Heart right ventricle (tissue), 16 donors: ENCODE results near the gene NTSR1. TPM values are rescaled to one million over a fixed set of nuclear protein-coding genes. Genes with fewer than 3 reads are reported as not detected.

Source experiments
- ATAC-seq, 8 donors: fragments of 200-7000 bp; cut with Tn5 transposase; one replicate each; pipeline ENCODE4 v1.9.1; 2020; ENCODE audit warnings: mild to moderate bottlenecking in 8 of 8, moderate library complexity in 8 of 8, moderate number of reproducible peaks in 1 of 8
- DNase-seq, 2 donors: peaks; one replicate each; pipeline ENCODE4 v3.0.0-alpha.2; 2020
- H3K27ac ChIP-seq, 10 donors: fragments of 200-600 bp; sonication (generic) in 2 of 10; one replicate each; pipeline versions ENCODE4 v1.5.0 to v1.8.0; 2020 to 2022; ENCODE audit warnings: mild to moderate bottlenecking in 3 of 10
- H3K27me3 ChIP-seq, 7 donors: fragments of 200-600 bp; one replicate each; pipeline ENCODE4 v1.8.0; 2021 to 2022; ENCODE audit warnings: mild to moderate bottlenecking in 2 of 7
- H3K36me3 ChIP-seq, 9 donors: fragments of 200-600 bp; sonication (generic) in 1 of 9; one replicate each; pipeline versions ENCODE4 v1.5.0 to v1.8.0; 2020 to 2022; ENCODE audit warnings: mild to moderate bottlenecking in 2 of 9
- H3K4me1 ChIP-seq, 9 donors: fragments of 200-600 bp; sonication (generic) in 1 of 9; one replicate each; pipeline versions ENCODE4 v1.5.0 to v1.8.0; 2020 to 2022; ENCODE audit warnings: mild to moderate bottlenecking in 4 of 9
- H3K4me3 ChIP-seq, 10 donors: fragments of 200-600 bp; sonication (generic) in 2 of 10; one replicate each; pipeline versions ENCODE4 v1.5.0 to v1.8.0; 2020 to 2022; ENCODE audit warnings: mild to moderate bottlenecking in 7 of 10, moderate library complexity in 2 of 10
- H3K9me3 ChIP-seq, 11 donors: fragments of 200-600 bp in 10 of 11; sonication (generic) in 2 of 11; one replicate each; pipeline versions ENCODE4 v1.5.0 to v1.8.0; 2013 to 2022; ENCODE audit warnings: mild to moderate bottlenecking in 2 of 11, control low read depth in 1 of 11, moderate library complexity in 1 of 11
- CTCF ChIP-seq, 9 donors: fragments of 200-600 bp; sonication (generic) in 2 of 9; IDR thresholded peaks; one replicate each; pipeline versions ENCODE4 v1.5.0 to v1.8.0; 2021 to 2022; ENCODE audit warnings: antibody characterized with exemption in 9 of 9, mild to moderate bottlenecking in 5 of 9, moderate library complexity in 1 of 9
- WGBS, 2 donors: extraction: QIAGEN DNeasy Blood & Tissue Kit; methylation state at CpG; one replicate each; pipeline ENCODE4 v1.1.7; 2013; ENCODE audit warnings: inconsistent platforms in 1 of 2; 5-methylcytosine and 5-hydroxymethylcytosine counted together
- intact Hi-C, 10 donors: fragments of 100-400 bp; cut with DNase I; formaldehyde crosslinking; loops; one replicate each; pipeline versions ENCODE4 v1.11.1 to v1.14.2; 2022
- polyA plus RNA-seq, 2 donors: library from polyadenylated mRNA; stranded (reverse); fragments of 200-250 nt; gene quantifications; one replicate each; pipeline ENCODE4 v1.2.3, GENCODE V29; 2013
- total RNA-seq, 10 donors: library from RNA; stranded (reverse); fragmentation: NEBNext Ultra II Directional in 3 of 10; extraction: Animal tissue kit (Norgen Biotek cat#: 25700) in 3 of 10; gene quantifications; one replicate each; pipeline versions ENCODE4 v1.2.1 to v1.2.4, GENCODE V29; 2021 to 2023
- donor health status: Arrhythmogenic right ventricular cardiomyopathy.
- donor health status: ischemic (EF 13 %, LVEDD 7.1; RV severe dilation, severe dysfunction).
- donor health status: healthy with polysubstance abuse.
- donor health status: DM: no; HTN: yes; CAD: no.
- donor health status: DM: no; HTN: no; CAD: no.
- donor health status: ischemic (EF 25% LVEDD 6.9; RV normal size, moderate dysfunction).
- donor health status: ischemic (EF 25% LVEDD 5.7; RV mildly dilated, moderate dysfunction).
- donor health status: healthy.
- donor health status: DM: yes; HTN: yes; CAD: no.
- donor health status: Ischemic cardiomyopathy.
- donor health status: ischemic (EF 35%, LVEDD 5.7; RV mildly dilated, moderate dysfunction).
- donor health status: nonischemic (EF 11% LVEDD 7.7; RV severe dilation, severe dysfunction).
- donor health status: DM: yes; HTN: yes; CAD: no.
- donor health status: PGD.
- donor health status: ischemic (EF 29% LVEDD 5.4; RV normal size, mild dysfunction).
- donor health status: nonischemic (EF 23%, LVEDD 6.1; RV moderate dilation, normal function).

NTSR1 gene
- total and polyA plus RNA-seq, 12 donors = 0.08 TPM; not detected in 10

- H3K27me3 ChIP-seq = peaks cover 0 to 55% (median 41%) of the 10 kb centered on the region in 7 donors
- ATAC-seq = no peak
Observed at GRCh38 chr20:62762376-62762775, 53.7 kb downstream of the NTSR1 start.

GRCh38 chr20:62762801-62763368 is 54.2 kb downstream of the NTSR1 start:
- intact Hi-C loops = no loop called here
- Histone ChIP-seq H3K27me3 (peaks cover 0 to 55% (median 41%) of the 10 kb centered on the region in 7 donors), H3K27ac (no peak overlapping the region), H3K4me1 (no peaks in the 10 kb centered on the region), H3K9me3 (no peaks in the 10 kb centered on the region), H3K4me3 (no peak overlapping the region), H3K36me3 (no peaks in the 10 kb centered on the region)
- no peak for DNase-seq
- ATAC-seq = no peak
- 85 to 89% methylated on average over 16 of the region's 16 CpGs for WGBS, 2 donors
- TF ChIP-seq CTCF (IDR thresholded peaks at IDR 0.05) = no peak

More at GRCh38 chr20:62762376-62762775, 53.7 kb downstream of the NTSR1 start:
- WGBS, 2 donors = 88 to 89% methylated on average over 22 of the region's 22 CpGs
- intact Hi-C loops = no loop called here
- no peak for TF ChIP-seq CTCF (IDR thresholded peaks at IDR 0.05)
- Histone ChIP-seq H3K36me3 (no peaks in the 10 kb centered on the region), H3K4me1 (no peaks in the 10 kb centered on the region), H3K9me3 (peaks cover 0 to 4% (median 0%) of the 10 kb centered on the region in 11 donors), H3K27ac (no peak overlapping the region), H3K4me3 (no peak overlapping the region)
- DNase-seq = no peak

GRCh38 chr20:62763404-62763803 is 54.8 kb downstream of the NTSR1 start:
- 95 to 96% methylated on average over 4 of the region's 4 CpGs for WGBS, 2 donors
- DNase-seq = no peak

GRCh38 chr20:62764156-62764935 is 55.7 kb downstream of the NTSR1 start:
- no peak for ATAC-seq
- no peak overlapping the region for H3K4me3 ChIP-seq
- H3K36me3 ChIP-seq = no peaks in the 10 kb centered on the region
- no peak overlapping the region for H3K27ac ChIP-seq
- peaks cover 0 to 11% (median 0%) of the 10 kb centered on the region in 9 donors for H3K4me1 ChIP-seq
- H3K9me3 ChIP-seq = no peaks in the 10 kb centered on the region
- WGBS, 2 donors = 89 to 90% methylated on average over 26 of the region's 26 CpGs
- intact Hi-C loops = no loop called here
- peaks cover 0 to 53% (median 41%) of the 10 kb centered on the region in 7 donors for H3K27me3 ChIP-seq
- TF ChIP-seq CTCF (IDR thresholded peaks at IDR 0.05) = no peak
- DNase-seq = no peak

More at GRCh38 chr20:62763404-62763803, 54.8 kb downstream of the NTSR1 start:
- no peaks in the 10 kb centered on the region for H3K9me3 ChIP-seq
- no peak for ATAC-seq
- H3K27ac ChIP-seq = no peak overlapping the region
- TF ChIP-seq CTCF (IDR thresholded peaks at IDR 0.05) = no peak
- intact Hi-C loops = no loop called here
- H3K4me1 ChIP-seq = peaks cover 0 to 2% (median 0%) of the 10 kb centered on the region in 9 donors
- H3K4me3 ChIP-seq = no peak overlapping the region
- H3K36me3 ChIP-seq = no peaks in the 10 kb centered on the region
- H3K27me3 ChIP-seq = peaks cover 0 to 53% (median 41%) of the 10 kb centered on the region in 7 donors
